Neural crest cell (in vitro differentiated cells): ENCODE data around the gene TMEM47. TPM values are rescaled to one million over a fixed set of nuclear protein-coding genes. Genes with fewer than 3 reads are reported as not detected.

Experiments
- DNase-seq: peaks from one replicate; pipeline ENCODE4 v3.0.0; 2021; ENCODE audit warnings: low read depth, mixed read lengths, low spot score
- H3K27ac Mint-ChIP-seq: one replicate; pipeline ENCODE4 v1.8.0; 2021; ENCODE audit warnings: mild to moderate bottlenecking, mixed read lengths; ENCODE audit not compliant: unreplicated experiment
- H3K27me3 Mint-ChIP-seq: 2 replicates; pipeline ENCODE4 v1.8.0; 2021; ENCODE audit warnings: low read depth, mild to moderate bottlenecking, mixed read lengths
- H3K36me3 Mint-ChIP-seq: 2 replicates; pipeline ENCODE4 v1.8.0; 2021; ENCODE audit warnings: low read depth, mild to moderate bottlenecking, mixed read lengths
- H3K4me1 Mint-ChIP-seq: 2 replicates; pipeline ENCODE4 v1.8.0; 2021; ENCODE audit warnings: mixed read lengths
- H3K4me3 Mint-ChIP-seq: one replicate; pipeline ENCODE4 v1.8.0; 2021; ENCODE audit warnings: mild to moderate bottlenecking, mixed read lengths
- H3K9me3 Mint-ChIP-seq: 2 replicates; pipeline ENCODE4 v1.8.0; 2021; ENCODE audit warnings: mixed read lengths
- total RNA-seq: library from RNA; stranded (reverse); gene quantifications from 2 replicates; pipeline ENCODE4 v1.2.1, GENCODE V29; 2021
- TF ChIP-seq, protein P1 (sequence below): fragments of 200-600 bp; sonication (generic); conservative IDR thresholded peaks from 2 replicates; pipeline ENCODE4 v1.5.0; 2021; ENCODE audit warnings: antibody characterized with exemption, mild to moderate bottlenecking

The TMEM47 gene
- total RNA-seq, 1 donor from 2014 or later, result 45.4 TPM

DNA sequence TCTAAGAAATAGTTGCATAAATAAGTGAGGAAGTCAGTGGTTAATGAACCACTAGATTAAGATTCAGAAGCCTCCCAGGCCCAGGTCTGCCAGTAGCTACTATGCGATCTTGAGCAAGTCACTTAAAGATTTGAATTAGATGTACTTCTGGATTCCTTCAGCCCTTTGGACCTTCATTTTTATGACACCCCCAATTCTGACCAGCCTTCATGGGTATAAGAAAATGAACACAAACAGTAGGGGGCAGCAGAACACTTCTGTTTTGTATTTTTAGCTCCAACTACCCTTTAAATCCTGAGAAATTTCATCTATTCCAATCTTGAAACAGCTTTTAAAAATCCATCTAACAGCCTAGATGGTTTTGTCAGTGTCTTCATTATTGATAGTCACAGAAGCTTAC, 19.0 kb downstream of the TMEM47 start:
- Mint-ChIP-seq H3K4me3 (no peak overlapping the region), H3K4me1 (peaks cover 18% of the 10 kb centered on the region), H3K27ac (no peak overlapping the region), H3K9me3 (no peaks in the 10 kb centered on the region), H3K36me3 (peaks cover 5% of the 10 kb centered on the region), H3K27me3 (no peaks in the 10 kb centered on the region)
- TF ChIP-seq, protein P1, sequence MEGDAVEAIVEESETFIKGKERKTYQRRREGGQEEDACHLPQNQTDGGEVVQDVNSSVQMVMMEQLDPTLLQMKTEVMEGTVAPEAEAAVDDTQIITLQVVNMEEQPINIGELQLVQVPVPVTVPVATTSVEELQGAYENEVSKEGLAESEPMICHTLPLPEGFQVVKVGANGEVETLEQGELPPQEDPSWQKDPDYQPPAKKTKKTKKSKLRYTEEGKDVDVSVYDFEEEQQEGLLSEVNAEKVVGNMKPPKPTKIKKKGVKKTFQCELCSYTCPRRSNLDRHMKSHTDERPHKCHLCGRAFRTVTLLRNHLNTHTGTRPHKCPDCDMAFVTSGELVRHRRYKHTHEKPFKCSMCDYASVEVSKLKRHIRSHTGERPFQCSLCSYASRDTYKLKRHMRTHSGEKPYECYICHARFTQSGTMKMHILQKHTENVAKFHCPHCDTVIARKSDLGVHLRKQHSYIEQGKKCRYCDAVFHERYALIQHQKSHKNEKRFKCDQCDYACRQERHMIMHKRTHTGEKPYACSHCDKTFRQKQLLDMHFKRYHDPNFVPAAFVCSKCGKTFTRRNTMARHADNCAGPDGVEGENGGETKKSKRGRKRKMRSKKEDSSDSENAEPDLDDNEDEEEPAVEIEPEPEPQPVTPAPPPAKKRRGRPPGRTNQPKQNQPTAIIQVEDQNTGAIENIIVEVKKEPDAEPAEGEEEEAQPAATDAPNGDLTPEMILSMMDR, result peak; percentile 81
- DNase-seq, result peak; percentile 26

DNA sequence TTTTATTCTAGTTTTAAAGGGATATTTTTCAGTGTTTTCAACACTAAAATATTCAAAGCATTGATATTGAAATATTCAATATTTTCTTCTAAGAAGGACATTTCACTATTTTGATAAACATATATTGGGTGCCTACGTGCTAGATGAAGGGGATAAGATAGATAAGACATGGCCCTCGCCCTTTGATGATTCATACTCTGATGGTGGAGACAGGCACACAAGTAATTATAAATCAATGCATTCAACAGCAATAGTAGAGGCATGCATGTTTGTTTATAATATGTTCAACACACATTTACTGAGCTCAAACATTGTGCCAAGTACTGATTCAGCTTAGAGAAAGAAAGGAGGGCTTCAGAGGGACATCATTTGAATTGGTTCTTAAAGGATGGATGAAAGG, 22.7 kb downstream of the TMEM47 start:
- H3K36me3 Mint-ChIP-seq, result peaks cover 11% of the 10 kb centered on the region
- no peak for DNase-seq
- no peaks in the 10 kb centered on the region for H3K27me3 Mint-ChIP-seq
- no peaks in the 10 kb centered on the region for H3K9me3 Mint-ChIP-seq
- H3K4me3 Mint-ChIP-seq, result no peak overlapping the region
- H3K4me1 Mint-ChIP-seq, result peaks cover 12% of the 10 kb centered on the region
- no peak overlapping the region for H3K27ac Mint-ChIP-seq
- TF ChIP-seq, protein P1, result no peak

DNA sequence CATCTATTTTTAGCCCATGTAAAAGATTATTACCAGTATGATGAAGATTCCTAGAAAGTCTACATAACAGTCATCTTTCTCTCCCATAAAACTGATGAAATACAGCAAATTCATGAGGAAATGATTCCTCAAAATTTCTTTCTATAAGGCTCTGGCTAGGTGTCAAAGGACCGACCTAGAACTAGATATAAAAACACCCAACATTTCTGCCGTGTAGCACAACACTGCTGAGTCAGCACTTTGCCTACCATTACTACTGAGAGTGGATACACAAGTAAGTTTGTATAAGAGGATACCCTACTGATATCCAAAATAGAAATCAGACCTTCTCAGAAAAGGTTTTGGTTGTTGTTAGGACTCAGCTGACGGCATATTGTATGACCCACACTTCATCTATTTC, 24.7 kb downstream of the TMEM47 start:
- peaks cover 7% of the 10 kb centered on the region for H3K4me1 Mint-ChIP-seq
- TF ChIP-seq, protein P1, result no peak
- H3K36me3 Mint-ChIP-seq, result peaks cover 11% of the 10 kb centered on the region
- no peak overlapping the region for H3K4me3 Mint-ChIP-seq
- no peak for DNase-seq
- no peaks in the 10 kb centered on the region for H3K27me3 Mint-ChIP-seq
- H3K27ac Mint-ChIP-seq, result no peak overlapping the region
- no peaks in the 10 kb centered on the region for H3K9me3 Mint-ChIP-seq

DNA sequence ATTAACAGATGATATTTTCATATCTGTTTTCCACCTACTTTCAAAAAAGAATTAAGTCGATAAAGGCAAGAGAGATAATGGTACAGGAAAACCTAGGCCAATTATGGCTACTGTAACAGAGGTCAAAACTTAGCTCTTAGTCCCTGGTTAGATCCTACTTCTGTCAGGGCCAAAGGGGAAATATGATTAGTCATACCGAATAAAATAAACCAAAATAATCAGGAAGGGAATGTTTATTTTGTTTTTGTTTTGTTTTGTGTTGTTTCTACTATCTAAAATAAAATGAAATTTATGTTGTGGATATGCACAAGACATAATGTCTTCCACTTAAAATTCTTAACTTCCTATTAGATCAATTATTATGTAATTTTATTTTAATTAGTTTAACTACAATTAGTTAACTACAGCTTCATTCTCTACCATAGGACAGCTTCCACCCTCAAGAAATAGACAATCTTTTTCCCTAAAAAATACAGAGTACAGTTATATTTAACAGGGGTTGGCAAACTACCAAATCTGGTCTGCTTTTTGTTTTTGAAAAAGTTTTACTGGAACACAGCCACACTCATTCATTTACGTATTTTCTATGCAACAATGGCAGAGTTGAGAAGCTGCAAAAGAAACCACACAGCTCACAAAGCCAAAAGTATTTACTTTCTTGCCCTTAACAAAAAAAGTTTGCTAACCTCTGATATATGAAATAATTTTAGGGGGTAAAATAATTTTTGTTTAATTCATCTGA, 25.4 kb downstream of the TMEM47 start:
- no peak overlapping the region for H3K27ac Mint-ChIP-seq
- peaks cover 7% of the 10 kb centered on the region for H3K4me1 Mint-ChIP-seq
- H3K9me3 Mint-ChIP-seq, result no peaks in the 10 kb centered on the region
- no peaks in the 10 kb centered on the region for H3K27me3 Mint-ChIP-seq
- H3K4me3 Mint-ChIP-seq, result no peak overlapping the region
- peaks cover 11% of the 10 kb centered on the region for H3K36me3 Mint-ChIP-seq
- TF ChIP-seq, protein P1, result no peak
- no peak for DNase-seq

DNA sequence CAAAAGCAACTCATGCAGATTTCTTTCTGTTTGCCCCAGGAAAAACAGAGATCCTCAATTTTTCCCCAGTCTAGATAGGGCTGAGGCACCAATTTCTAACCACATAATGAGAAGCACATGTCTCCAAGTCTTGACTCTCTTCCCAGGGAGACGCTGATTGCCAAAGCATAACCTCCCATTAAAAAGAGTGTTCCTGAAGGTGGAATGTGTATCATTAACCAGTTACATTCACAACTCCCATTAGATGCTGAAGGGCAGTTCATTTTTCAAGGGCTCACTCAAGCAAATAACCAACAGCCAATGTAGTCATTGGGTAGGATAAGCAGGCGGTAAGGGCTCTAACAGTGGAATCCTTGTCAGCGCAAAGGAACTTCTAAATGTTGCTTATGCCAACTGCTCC, 27.5 kb downstream of the TMEM47 start:
- H3K4me1 Mint-ChIP-seq, result peaks cover 7% of the 10 kb centered on the region
- no peaks in the 10 kb centered on the region for H3K27me3 Mint-ChIP-seq
- peaks cover 8% of the 10 kb centered on the region for H3K36me3 Mint-ChIP-seq
- no peak for DNase-seq
- H3K9me3 Mint-ChIP-seq, result no peaks in the 10 kb centered on the region
- TF ChIP-seq, protein P1, result no peak
- H3K4me3 Mint-ChIP-seq, result no peak overlapping the region
- H3K27ac Mint-ChIP-seq, result no peak overlapping the region
